Measurements from ENCODE around the gene TRAPPC2.

The TRAPPC2 gene

DNA sequence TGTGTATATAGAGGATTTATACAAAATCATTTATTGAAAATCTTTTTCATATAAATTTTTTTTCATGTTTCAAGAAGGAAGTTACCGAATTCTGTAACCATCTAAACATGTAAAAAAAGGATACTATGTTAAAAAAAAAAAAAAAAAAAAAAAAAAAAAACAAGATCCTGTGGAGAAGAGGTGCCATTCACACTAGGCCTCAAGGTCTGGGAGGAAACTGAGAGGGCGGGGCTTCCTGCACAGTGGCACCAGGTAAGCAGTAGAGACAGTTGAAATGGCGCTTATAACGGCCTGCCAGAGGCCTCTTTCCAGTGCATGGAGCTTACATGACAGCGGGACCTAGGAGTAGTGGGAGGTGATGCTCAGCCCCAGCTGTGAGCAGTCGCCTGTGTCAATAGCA is 17.5 kb downstream of the TRAPPC2 start:
- Histone ChIP-seq H3K9me3 (ENCODE audit: insufficient read depth, low read depth, low read length) (no peaks in the 10 kb centered on the region), H3K9ac (ENCODE audit: low read depth, low read length) (no peak overlapping the region), H3K4me1 (ENCODE audit: insufficient read depth, low read length) (no peaks in the 10 kb centered on the region), H3K4me3 (ENCODE audit: low read length) (no peak overlapping the region), H3K27me3 (ENCODE audit: insufficient read depth, low read length) (no peaks in the 10 kb centered on the region), H3K36me3 (ENCODE audit: insufficient read depth, low read depth, low read length) (peaks cover 50% of the 10 kb centered on the region; the same call in 1 of the 2 replicates), H3K27ac (ENCODE audit: low read length) (no peak overlapping the region)

- Histone ChIP-seq H3K27me3 (ENCODE audit: insufficient read depth, low read length) (no peaks in the 10 kb centered on the region), H3K9me3 (ENCODE audit: insufficient read depth, low read depth, low read length) (no peaks in the 10 kb centered on the region), H3K36me3 (ENCODE audit: insufficient read depth, low read depth, low read length) (peaks cover 54% of the 10 kb centered on the region), H3K9ac (ENCODE audit: low read depth, low read length) (no peak overlapping the region), H3K4me1 (ENCODE audit: insufficient read depth, low read length) (no peaks in the 10 kb centered on the region), H3K27ac (ENCODE audit: low read length) (no peak overlapping the region), H3K4me3 (ENCODE audit: low read length) (no peak overlapping the region)
Observed at GRCh38 chrX:13716455-13716854, 18.0 kb downstream of the TRAPPC2 start.

- no peaks in the 10 kb centered on the region for H3K9me3 ChIP-seq (ENCODE audit: insufficient read depth, low read depth, low read length)
- H3K27ac ChIP-seq (ENCODE audit: low read length), result no peak overlapping the region
- no peak overlapping the region for H3K4me3 ChIP-seq (ENCODE audit: low read length)
- no peaks in the 10 kb centered on the region for H3K4me1 ChIP-seq (ENCODE audit: insufficient read depth, low read length)
- H3K27me3 ChIP-seq (ENCODE audit: insufficient read depth, low read length), result no peaks in the 10 kb centered on the region
- H3K36me3 ChIP-seq (ENCODE audit: insufficient read depth, low read depth, low read length), result peaks cover 55% of the 10 kb centered on the region
- no peak overlapping the region for H3K9ac ChIP-seq (ENCODE audit: low read depth, low read length)
Observed at GRCh38 chrX:13711141-13711540, 23.3 kb downstream of the TRAPPC2 start.

GRCh38 chrX:13703589-13703988 is 30.8 kb downstream of the TRAPPC2 start:
- Histone ChIP-seq H3K36me3 (ENCODE audit: insufficient read depth, low read depth, low read length) (peaks cover 14% of the 10 kb centered on the region; the same call in 1 of the 2 replicates), H3K27ac (ENCODE audit: low read length) (no peak overlapping the region), H3K27me3 (ENCODE audit: insufficient read depth, low read length) (no peaks in the 10 kb centered on the region), H3K9ac (ENCODE audit: low read depth, low read length) (no peak overlapping the region), H3K9me3 (ENCODE audit: insufficient read depth, low read depth, low read length) (no peaks in the 10 kb centered on the region), H3K4me1 (ENCODE audit: insufficient read depth, low read length) (peaks cover 8% of the 10 kb centered on the region; the same call in 1 of the 2 replicates), H3K4me3 (ENCODE audit: low read length) (no peak overlapping the region)

GRCh38 chrX:13703135-13703534 is 31.3 kb downstream of the TRAPPC2 start:
- no peak overlapping the region for H3K4me3 ChIP-seq (ENCODE audit: low read length)
- no peaks in the 10 kb centered on the region for H3K9me3 ChIP-seq (ENCODE audit: insufficient read depth, low read depth, low read length)
- H3K36me3 ChIP-seq (ENCODE audit: insufficient read depth, low read depth, low read length), result peaks cover 14% of the 10 kb centered on the region; the same call in 1 of the 2 replicates
- H3K9ac ChIP-seq (ENCODE audit: low read depth, low read length), result no peak overlapping the region
- peaks cover 8% of the 10 kb centered on the region; the same call in 1 of the 2 replicates for H3K4me1 ChIP-seq (ENCODE audit: insufficient read depth, low read length)
- no peak overlapping the region for H3K27ac ChIP-seq (ENCODE audit: low read length)
- H3K27me3 ChIP-seq (ENCODE audit: insufficient read depth, low read length), result no peaks in the 10 kb centered on the region

- H3K27me3 ChIP-seq (ENCODE audit: insufficient read depth, low read length), result no peaks in the 10 kb centered on the region
- no peak overlapping the region for H3K27ac ChIP-seq (ENCODE audit: low read length)
- H3K4me3 ChIP-seq (ENCODE audit: low read length), result no peak overlapping the region
- H3K9me3 ChIP-seq (ENCODE audit: insufficient read depth, low read depth, low read length), result no peaks in the 10 kb centered on the region
- H3K9ac ChIP-seq (ENCODE audit: low read depth, low read length), result peak overlapping the region; percentile 41; the same call in 1 of the 2 replicates
- peaks cover 8% of the 10 kb centered on the region; the same call in 1 of the 2 replicates for H3K4me1 ChIP-seq (ENCODE audit: insufficient read depth, low read length)
- peaks cover 14% of the 10 kb centered on the region; the same call in 1 of the 2 replicates for H3K36me3 ChIP-seq (ENCODE audit: insufficient read depth, low read depth, low read length)
Observed at GRCh38 chrX:13702111-13702789, 32.2 kb downstream of the TRAPPC2 start.

DNA sequence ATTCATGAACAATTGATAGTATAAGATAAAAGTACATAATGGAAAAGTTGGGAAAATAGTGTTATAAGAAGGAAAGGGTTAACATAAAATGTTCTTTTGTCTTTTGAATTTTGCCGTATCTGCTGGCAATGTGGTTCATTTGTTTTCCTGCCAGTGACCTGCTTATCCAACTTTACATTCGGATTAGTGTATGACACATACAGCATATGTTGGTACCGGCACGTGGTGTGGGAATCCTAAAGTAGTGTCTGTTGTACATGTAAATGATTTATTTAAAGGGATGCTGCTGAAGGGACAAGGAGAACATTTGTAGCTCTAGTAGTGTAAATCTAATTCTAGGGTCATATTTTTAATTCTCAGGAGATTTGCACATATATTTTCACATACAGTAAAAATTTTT is 34.0 kb downstream of the TRAPPC2 start:
- no peak overlapping the region for H3K27ac ChIP-seq (ENCODE audit: low read length)
- H3K9ac ChIP-seq (ENCODE audit: low read depth, low read length), result no peak overlapping the region
- H3K27me3 ChIP-seq (ENCODE audit: insufficient read depth, low read length), result no peaks in the 10 kb centered on the region
- H3K9me3 ChIP-seq (ENCODE audit: insufficient read depth, low read depth, low read length), result no peaks in the 10 kb centered on the region
- no peak overlapping the region for H3K4me3 ChIP-seq (ENCODE audit: low read length)
- 0 out of 2 replicates have a peak, but pooled peaks cover 8% of the 10 kb centered on the region for H3K36me3 ChIP-seq (ENCODE audit: insufficient read depth, low read depth, low read length)
- peaks cover 8% of the 10 kb centered on the region; the same call in 1 of the 2 replicates for H3K4me1 ChIP-seq (ENCODE audit: insufficient read depth, low read length)

- Histone ChIP-seq H3K36me3 (ENCODE audit: insufficient read depth, low read depth, low read length) (0 out of 2 replicates have a peak, but pooled peaks cover 8% of the 10 kb centered on the region), H3K4me1 (ENCODE audit: insufficient read depth, low read length) (peaks cover 11% of the 10 kb centered on the region), H3K4me3 (ENCODE audit: low read length) (no peak overlapping the region), H3K27me3 (ENCODE audit: insufficient read depth, low read length) (no peaks in the 10 kb centered on the region), H3K9me3 (ENCODE audit: insufficient read depth, low read depth, low read length) (no peaks in the 10 kb centered on the region), H3K9ac (ENCODE audit: low read depth, low read length) (no peak overlapping the region), H3K27ac (ENCODE audit: low read length) (no peak overlapping the region)
Observed at GRCh38 chrX:13699183-13699826, 35.1 kb downstream of the TRAPPC2 start.

DNA sequence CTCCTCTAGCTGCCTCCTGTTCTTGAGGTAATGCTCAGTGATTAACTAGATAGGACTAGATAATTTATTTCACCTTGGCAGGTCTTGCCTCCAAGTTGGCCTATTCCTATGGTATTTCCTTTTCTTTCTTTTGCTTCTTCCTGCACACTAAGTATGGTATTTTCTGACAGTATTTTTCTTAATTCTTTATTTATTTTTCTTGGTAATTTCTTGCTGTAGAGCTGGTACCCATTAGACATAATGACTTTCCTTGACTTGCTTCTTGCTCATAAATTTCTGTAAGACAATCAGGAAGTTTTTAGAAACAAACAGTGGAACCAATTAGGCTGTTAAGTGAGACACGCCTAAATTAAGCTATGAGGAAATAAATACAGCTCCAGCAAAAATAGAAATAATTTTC is 36.0 kb downstream of the TRAPPC2 start:
- H3K4me3 ChIP-seq (ENCODE audit: low read length), result no peak overlapping the region
- no peak overlapping the region for H3K27ac ChIP-seq (ENCODE audit: low read length)
- H3K36me3 ChIP-seq (ENCODE audit: insufficient read depth, low read depth, low read length), result 0 out of 2 replicates have a peak, but pooled peaks cover 5% of the 10 kb centered on the region
- peaks cover 18% of the 10 kb centered on the region for H3K4me1 ChIP-seq (ENCODE audit: insufficient read depth, low read length)
- no peaks in the 10 kb centered on the region for H3K9me3 ChIP-seq (ENCODE audit: insufficient read depth, low read depth, low read length)
- H3K9ac ChIP-seq (ENCODE audit: low read depth, low read length), result no peak overlapping the region
- H3K27me3 ChIP-seq (ENCODE audit: insufficient read depth, low read length), result no peaks in the 10 kb centered on the region

DNA sequence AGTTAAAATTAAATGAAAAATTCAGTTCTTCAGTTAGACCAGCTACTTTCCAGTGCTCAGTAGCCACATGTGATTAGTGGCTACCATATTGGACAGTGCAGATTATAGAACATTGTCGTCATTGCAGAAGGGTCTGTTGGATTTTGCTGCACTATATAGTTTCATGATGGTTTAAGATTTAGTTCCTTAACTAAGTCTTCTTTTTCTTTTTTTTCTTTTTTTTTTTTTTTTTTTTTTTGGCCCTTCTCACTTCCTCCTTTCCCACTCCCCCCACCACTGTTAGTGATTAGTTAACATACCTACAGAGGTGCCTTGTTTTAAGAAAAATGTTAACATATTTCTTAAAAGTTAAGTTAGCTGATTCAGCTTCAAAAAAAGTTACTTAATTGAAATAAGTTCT is 36.4 kb downstream of the TRAPPC2 start:
- Histone ChIP-seq H3K4me3 (ENCODE audit: low read length) (no peak overlapping the region), H3K27me3 (ENCODE audit: insufficient read depth, low read length) (no peaks in the 10 kb centered on the region), H3K27ac (ENCODE audit: low read length) (no peak overlapping the region), H3K9ac (ENCODE audit: low read depth, low read length) (no peak overlapping the region), H3K9me3 (ENCODE audit: insufficient read depth, low read depth, low read length) (no peaks in the 10 kb centered on the region), H3K4me1 (ENCODE audit: insufficient read depth, low read length) (peaks cover 22% of the 10 kb centered on the region), H3K36me3 (ENCODE audit: insufficient read depth, low read depth, low read length) (0 out of 2 replicates have a peak, but pooled peaks cover 5% of the 10 kb centered on the region)

- peaks cover 27% of the 10 kb centered on the region for H3K4me1 ChIP-seq (ENCODE audit: insufficient read depth, low read length)
- no peak overlapping the region for H3K27ac ChIP-seq (ENCODE audit: low read length)
- H3K4me3 ChIP-seq (ENCODE audit: low read length), result no peak overlapping the region
- H3K36me3 ChIP-seq (ENCODE audit: insufficient read depth, low read depth, low read length), result 0 out of 2 replicates have a peak, but pooled peaks cover 5% of the 10 kb centered on the region
- no peaks in the 10 kb centered on the region for H3K9me3 ChIP-seq (ENCODE audit: insufficient read depth, low read depth, low read length)
- H3K27me3 ChIP-seq (ENCODE audit: insufficient read depth, low read length), result no peaks in the 10 kb centered on the region
- H3K9ac ChIP-seq (ENCODE audit: low read depth, low read length), result no peak overlapping the region
Observed at GRCh38 chrX:13697455-13697854, 37.0 kb downstream of the TRAPPC2 start.

GRCh38 chrX:13695601-13696115 is 38.8 kb downstream of the TRAPPC2 start:
- H3K9ac ChIP-seq (ENCODE audit: low read depth, low read length), result no peak overlapping the region
- H3K4me1 ChIP-seq (ENCODE audit: insufficient read depth, low read length), result peaks cover 19% of the 10 kb centered on the region
- H3K4me3 ChIP-seq (ENCODE audit: low read length), result no peak overlapping the region
- no peaks in the 10 kb centered on the region for H3K9me3 ChIP-seq (ENCODE audit: insufficient read depth, low read depth, low read length)
- H3K36me3 ChIP-seq (ENCODE audit: insufficient read depth, low read depth, low read length), result no peaks in the 10 kb centered on the region
- no peak overlapping the region for H3K27ac ChIP-seq (ENCODE audit: low read length)
- no peaks in the 10 kb centered on the region for H3K27me3 ChIP-seq (ENCODE audit: insufficient read depth, low read length)
